Endometrial microvascular endothelial cells (primary cell): ENCODE measurements around the gene TIGD3. TPM values are rescaled to one million over a fixed set of nuclear protein-coding genes. Genes with fewer than 3 reads are reported as not detected.

Experiments
- in situ Hi-C: cut with HindIII; loops from 2 replicates; pipeline ENCODE4 v1.10.0; 2017; ENCODE audit warnings: low sequenced_read_pairs, low pct_unique_long_range_greater_than_20kb; ENCODE audit errors: inconsistent ontology term
- total RNA-seq: library from RNA; depleted of rRNA; stranded (reverse); fragments of >200 nt; gene quantifications from one replicate; pipeline ENCODE4 v1.2.3, GENCODE V29; 2015; ENCODE audit errors: inconsistent ontology term

Gene TIGD3
- total RNA-seq, 1 donor from 2014 or later: not detected

- in situ Hi-C loops: no loop called here
These were observed 28.3 kb downstream of the TIGD3 start for GRCh38 chr11:65382804-65383368.

GRCh38 chr11:65383778-65384177, 29.2 kb downstream of the TIGD3 start:
- in situ Hi-C loops: no loop called here

GRCh38 chr11:65384301-65384889, 29.8 kb downstream of the TIGD3 start:
- in situ Hi-C loops: no loop called here

GRCh38 chr11:65386307-65387140, 32.0 kb downstream of the TIGD3 start, which contains the start of gene FRMD8:
Gene FRMD8 (plus strand): TSS chr11:65386637. CDS start chr11:65387037, 400 bp downstream.
- in situ Hi-C loops: no loop called here

- in situ Hi-C loops: no loop called here
These were observed 34.2 kb downstream of the TIGD3 start for GRCh38 chr11:65388731-65389130.

- in situ Hi-C loops: no loop called here
These were observed 34.9 kb downstream of the TIGD3 start for GRCh38 chr11:65389294-65389980.

GRCh38 chr11:65390099-65390941, 35.8 kb downstream of the TIGD3 start:
- in situ Hi-C loops: no loop called here

GRCh38 chr11:65390996-65391395, 36.4 kb downstream of the TIGD3 start:
- in situ Hi-C loops: no loop called here

GRCh38 chr11:65392186-65392829, 37.8 kb downstream of the TIGD3 start:
- in situ Hi-C loops: no loop called here

- in situ Hi-C loops: no loop called here
These were observed 38.3 kb downstream of the TIGD3 start for GRCh38 chr11:65392899-65393298.

- in situ Hi-C loops: no loop called here
These were observed 39.0 kb downstream of the TIGD3 start for GRCh38 chr11:65393513-65394079.

- in situ Hi-C loops: no loop called here
These were observed 39.6 kb downstream of the TIGD3 start for GRCh38 chr11:65394125-65394536.

GRCh38 chr11:65395961-65396530, 41.5 kb downstream of the TIGD3 start:
- in situ Hi-C loops: no loop called here

- in situ Hi-C loops: no loop called here
These were observed 42.5 kb downstream of the TIGD3 start for GRCh38 chr11:65396769-65397745.

- in situ Hi-C loops: no loop called here
These were observed 43.9 kb downstream of the TIGD3 start for GRCh38 chr11:65398362-65398910.

- in situ Hi-C loops: no loop called here
These were observed 44.7 kb downstream of the TIGD3 start for GRCh38 chr11:65399249-65399648.
